Measurements from ENCODE around the gene CAMK2D.

CAMK2D gene

DNA sequence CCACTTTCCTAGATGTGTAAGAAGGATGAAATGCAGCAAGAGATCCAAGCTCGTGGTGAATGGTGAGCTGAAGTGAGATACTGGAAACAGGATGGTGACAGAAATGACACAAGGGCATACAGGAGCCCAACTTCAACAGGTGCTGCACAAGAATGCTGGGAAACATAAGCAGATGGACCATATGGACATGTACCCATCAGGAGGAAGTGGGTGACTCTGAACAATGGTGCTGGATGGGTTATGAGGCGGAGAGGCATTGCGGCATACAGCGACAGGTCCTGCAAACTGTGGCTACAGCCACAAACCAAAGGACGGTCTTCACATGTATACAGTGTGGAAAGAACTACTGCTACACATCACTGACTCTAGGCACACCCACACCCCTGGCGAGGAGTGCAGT, 265.7 kb downstream of the CAMK2D start:
- no peak for DNase-seq (ENCODE audit: low read depth in 4 of 4, low spot score in 1 of 4)

DNA sequence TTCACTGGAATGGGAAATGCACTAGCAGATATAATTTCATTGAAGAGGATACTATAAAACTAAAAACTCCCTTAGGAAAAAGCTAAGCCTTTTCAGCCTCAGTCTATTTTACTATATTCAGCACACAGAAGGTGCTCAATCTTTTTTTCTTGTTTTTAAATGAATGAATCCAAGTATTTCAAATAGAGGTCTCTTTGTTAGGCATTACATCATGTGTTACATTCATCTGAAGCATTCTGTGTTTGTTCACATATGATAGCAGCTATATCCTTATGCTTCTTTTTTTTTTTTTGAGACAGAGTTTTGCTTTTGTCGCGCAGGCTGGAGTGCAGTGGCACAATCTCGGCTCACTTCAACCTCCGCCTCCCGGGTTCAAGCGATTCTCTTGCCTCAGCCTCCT, 278.4 kb downstream of the CAMK2D start:
- DNase-seq (ENCODE audit: low read depth in 4 of 4, low spot score in 1 of 4): no peak

DNA sequence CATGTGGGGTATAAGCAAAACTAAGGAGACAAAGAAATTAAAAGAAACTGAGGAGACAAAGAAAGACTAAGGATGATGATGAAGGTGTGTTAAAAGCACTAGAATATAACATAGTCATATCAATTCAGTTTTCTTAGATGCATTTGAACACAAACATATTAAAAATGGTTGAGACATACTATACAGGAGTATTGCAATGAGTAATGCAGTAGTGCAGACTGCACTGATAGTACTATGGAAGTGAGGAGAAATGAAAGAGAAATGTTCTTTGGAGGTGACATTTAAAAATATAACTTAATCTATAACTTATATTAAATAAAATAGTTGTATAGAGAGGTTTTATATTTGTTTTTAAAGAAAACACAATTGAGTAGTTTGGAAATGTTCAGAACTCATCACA, 279.2 kb downstream of the CAMK2D start:
- DNase-seq (ENCODE audit: low read depth in 4 of 4, low spot score in 1 of 4): no peak

DNA sequence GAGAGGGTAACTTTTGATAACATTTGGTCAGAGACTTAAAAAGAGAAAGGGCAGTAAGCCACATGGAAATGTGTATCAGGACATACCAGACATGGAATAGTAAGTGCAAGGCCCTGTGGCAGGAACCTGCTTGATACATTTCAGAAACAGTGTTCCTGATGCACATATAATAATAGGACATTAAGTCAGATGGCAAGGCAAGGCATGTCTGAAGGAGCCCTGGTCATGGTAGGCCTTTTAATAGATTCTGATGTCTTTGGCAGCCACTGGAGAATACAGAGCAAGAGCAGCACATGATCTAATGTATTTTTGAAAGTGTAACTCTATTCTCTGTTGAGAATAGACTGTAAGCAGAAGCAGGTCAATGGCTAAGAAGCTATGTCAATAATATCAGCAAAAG, 279.7 kb downstream of the CAMK2D start:
- no peak for DNase-seq (ENCODE audit: low read depth in 4 of 4, low spot score in 1 of 4)

DNA sequence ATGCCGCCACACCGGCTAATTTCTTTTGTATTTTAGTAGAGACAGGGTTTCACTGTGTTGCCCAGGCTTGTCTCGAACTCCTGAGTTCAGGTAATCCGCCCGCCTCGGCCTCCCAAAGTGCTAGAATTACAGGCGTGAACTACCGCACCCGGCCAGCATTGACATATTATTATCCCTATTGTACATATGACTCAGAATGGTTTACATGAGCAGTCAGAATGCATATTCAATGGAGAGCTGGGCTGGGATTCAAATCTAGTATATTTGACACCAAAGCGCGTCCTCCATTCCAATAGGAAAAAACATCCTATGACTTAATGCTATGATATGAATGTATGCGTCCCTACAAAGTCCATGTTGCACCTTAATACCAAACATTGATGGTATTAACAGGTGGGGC, 281.4 kb downstream of the CAMK2D start:
- no peak for DNase-seq (ENCODE audit: low read depth in 4 of 4, low spot score in 1 of 4)

DNA sequence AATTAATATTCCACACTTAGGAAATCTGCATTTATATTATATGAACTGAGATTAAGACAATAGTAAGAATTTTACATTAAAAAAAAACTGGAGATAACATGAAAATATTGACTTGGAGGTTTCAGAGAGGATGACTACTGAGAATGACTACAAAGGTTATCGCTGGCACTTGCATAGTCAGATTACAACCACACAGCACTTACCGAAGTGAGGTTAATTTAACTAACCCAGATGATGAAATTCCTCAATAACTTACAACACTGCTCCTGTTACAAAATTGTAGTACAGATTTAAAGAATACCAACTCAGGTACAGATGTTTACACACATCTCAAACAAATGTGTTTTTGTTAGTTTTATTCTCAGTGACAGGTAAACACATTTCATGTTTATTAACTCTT, 283.5 kb downstream of the CAMK2D start:
- no peak for DNase-seq (ENCODE audit: low read depth in 4 of 4, low spot score in 1 of 4)

DNA sequence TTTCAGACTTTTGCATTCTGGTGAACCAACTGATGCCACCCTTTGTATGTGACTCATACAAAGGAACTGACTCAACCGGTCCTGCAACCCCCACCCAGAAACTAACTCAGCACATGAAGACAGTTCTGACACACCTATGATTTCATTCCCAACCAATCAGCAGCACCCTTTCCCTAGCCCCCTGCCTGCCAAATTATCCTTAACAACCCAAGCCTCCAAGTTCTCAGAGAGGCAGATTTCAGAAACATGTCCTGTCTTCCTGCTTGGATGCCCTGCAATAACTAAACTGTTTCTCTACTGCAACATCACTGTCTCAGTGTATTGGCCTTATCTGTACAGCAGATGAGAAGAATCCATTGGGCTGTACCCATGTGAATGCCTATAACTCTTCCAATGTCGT, 284.7 kb downstream of the CAMK2D start:
- peak in 3 of 4 experiments; percentile 14 to 28 (median 26) for DNase-seq (ENCODE audit: low read depth in 4 of 4, low spot score in 1 of 4)

DNA sequence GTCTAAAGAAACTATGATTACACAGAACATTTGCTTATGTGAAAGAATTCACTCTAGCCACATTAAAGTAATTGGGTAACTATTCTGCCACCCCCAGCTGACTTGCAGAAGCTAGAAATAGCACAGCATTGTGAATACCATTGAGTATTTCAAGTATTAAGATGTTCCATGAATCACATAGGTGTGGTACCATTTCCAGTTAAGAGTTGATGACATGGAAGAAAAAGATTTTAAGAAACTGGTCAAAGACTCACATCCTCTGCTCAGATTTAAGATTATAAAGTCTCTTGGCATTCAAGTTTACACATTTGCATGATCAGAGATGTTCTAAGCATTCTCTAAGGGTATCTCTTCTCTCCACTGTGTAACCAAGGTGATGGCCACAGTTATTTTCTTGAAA, 287.5 kb downstream of the CAMK2D start:
- DNase-seq (ENCODE audit: low read depth in 4 of 4, low spot score in 1 of 4): no peak

DNA sequence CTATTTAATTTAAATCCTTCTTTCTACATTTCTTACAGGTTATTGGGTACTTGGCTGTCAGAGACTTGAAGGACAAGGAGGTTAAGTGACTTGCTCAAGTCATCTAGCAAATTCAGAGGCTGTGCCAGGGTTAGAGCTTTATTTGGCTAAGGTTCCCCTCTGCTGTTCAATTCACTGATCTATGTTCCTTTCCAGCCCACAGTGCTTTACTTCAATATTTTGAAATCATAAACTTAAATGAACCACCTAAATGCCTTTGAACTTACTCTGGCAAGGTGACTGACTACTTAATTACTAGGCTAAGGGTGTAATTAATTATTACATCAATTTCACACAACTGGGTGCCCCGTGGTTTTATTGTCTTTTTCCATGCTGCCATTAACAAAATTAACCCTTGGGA, 288.7 kb downstream of the CAMK2D start:
- DNase-seq (ENCODE audit: low read depth in 4 of 4, low spot score in 1 of 4): no peak

DNA sequence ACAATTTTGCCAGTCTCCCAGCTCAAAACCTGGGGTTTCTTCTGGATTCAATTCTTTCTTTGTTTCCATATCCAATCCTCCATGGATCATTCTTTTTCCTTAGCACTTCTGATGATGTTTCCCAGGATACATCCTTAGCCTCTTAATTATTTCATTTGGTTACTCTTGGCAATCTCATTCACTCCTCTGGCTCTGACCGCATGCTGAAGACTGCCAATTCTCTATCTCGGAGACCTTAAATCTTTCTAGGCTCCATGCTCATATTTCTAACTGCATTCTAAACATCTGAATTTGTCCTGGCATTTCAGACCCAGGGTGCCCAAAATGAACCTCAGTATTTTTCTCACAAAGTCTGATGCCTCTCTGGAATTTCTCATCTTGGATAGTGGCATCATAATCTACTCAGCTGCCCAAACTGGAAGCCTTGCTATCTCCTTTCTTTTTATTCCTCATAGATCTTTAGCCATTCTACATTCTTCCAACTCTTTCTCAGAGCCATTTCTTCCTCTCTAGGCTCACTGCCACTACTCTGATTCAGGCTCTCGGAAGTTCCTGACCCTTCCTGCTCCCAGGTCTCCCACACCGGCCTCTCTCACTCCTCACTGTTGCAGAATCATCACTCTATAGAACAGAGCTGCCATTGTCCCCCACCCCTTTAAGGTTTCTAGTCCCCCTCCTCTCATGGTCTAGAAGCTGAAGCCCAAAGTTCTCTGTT, 290.2 kb downstream of the CAMK2D start:
- DNase-seq (ENCODE audit: low read depth in 4 of 4, low spot score in 1 of 4): no peak

DNA sequence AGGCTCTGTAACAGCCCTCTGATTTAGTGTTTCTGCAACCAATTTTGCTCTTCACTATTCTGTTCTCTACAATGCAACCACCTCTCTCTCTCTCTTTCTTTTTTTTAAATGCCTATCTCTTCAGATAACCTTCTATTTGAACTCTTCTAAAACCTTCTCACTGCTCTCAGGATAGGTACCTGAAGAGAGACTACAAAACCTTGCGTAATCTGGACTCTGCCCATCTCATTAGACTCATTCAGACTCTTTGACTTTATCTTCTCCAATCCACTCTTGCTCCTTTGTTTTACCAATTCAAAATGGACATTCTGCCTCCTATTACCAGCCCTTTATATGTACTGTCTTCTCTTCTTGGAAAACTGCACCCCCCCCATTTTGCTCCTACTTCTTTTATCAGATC, 291.6 kb downstream of the CAMK2D start:
- DNase-seq (ENCODE audit: low read depth in 4 of 4, low spot score in 1 of 4): no peak

DNA sequence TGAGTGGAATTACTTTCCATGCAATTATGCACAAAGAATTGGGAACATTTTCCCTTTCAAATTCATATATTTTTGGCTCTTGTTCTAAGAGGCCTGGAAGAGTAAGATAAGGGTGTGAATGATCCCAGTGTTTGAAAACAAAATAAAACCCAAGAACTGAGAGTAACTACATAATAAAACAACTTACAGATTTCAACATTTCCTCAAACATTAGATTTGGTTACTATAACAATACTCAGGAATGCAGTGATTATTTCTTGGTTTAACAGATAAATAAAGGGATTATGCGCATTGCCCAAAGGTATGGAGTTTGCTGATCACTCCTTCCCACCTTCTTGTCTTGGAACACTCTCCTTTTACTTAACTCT, 292.5 kb downstream of the CAMK2D start:
- DNase-seq (ENCODE audit: low read depth in 4 of 4, low spot score in 1 of 4): no peak

DNA sequence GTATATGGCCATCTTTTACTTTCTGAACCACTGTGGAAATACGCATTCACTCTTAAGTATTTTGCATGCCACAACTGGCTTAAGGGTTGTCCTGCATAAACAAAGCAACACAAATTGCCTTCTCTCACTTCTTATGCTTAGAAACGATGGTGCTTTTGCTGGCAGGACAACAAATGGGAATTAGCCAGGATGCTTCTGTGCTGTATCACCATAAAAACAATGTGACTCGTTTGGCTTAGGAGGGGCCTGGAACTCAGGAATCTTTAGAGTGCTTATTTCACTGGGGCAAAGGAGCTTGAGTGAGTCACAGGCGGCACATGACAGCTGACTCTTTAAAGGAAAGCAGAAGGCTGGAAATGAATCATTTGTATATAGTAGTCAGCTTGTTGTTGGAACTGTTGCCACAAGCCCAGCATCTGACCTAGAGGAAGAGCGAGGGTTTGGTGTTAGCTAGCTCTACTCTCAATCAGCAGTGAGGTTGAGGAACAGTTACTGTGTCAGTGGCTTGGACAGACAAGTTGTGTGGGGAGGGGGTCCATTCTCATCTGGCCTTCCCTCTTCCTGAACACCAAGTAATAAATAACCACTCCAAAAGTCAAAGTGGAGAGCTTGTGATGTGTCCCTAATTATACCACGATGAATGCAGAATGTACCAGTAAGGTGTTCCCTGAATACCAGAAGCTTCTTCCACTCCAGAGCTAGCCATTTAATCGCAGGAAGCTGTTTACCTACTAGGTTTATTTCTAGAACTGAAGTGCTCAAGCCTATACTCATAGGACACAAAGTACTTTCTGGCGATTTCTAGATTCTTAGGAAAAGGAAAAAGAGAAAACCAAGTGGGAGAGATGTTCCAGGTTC, 293.1 kb downstream of the CAMK2D start:
- no peak for DNase-seq (ENCODE audit: low read depth in 4 of 4, low spot score in 1 of 4)

DNA sequence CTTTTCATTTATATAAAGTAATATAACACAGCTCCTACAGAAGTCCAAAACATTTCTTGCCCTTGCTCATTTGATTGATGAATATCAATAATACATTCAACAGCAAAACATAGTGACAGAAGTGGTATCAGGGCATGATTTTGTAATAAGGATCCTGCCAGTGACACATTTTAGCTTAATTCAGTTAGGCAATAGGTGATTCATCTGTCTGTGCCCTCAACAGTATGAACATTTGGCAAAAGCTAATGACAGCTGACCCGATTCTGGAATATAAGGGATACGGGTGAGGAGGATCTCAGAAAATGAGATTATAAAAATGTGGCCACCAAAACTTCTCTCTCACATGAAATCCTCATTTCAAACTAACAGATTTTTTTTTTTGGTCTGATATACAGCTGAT, 294.0 kb downstream of the CAMK2D start:
- no peak for DNase-seq (ENCODE audit: low read depth in 4 of 4, low spot score in 1 of 4)

DNA sequence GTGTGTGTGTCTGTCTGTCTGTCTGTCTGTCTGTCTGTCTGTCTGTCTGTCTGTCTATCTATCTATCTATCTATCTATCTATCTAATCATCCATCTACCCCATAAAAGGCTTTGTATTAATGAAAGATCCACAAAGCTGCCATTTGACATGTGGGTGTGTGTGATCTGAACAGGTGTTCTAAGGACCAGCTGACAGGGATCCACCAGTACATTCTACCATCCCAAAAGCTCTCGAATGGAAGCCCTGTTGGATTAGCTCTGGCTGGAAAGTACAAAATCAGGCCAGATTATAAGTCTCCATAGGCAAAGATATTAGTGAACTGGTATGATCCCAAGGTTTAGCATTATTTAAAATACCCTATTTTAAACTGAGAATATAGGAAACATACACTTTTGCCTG, 299.3 kb downstream of the CAMK2D start:
- no peak for DNase-seq (ENCODE audit: low read depth in 4 of 4, low spot score in 1 of 4)

DNA sequence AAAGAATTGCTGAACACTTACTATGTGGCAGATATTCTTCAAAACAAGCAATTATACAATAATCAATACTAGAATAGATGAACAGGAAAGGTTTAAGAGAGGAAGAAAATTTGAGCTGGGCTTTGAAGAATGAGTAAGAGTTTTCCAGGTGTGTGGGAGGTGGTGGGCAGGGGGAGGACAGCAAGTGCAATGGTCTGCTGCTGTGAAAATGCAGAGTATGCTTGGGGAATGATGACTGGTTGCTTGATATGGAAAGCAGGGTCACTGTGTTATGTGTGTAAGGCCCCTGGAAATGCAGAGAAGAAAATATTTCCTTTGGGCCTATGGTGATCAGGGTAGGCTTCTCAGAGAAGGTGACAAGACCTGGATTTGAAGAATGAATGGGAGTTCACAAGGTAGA, 300.3 kb downstream of the CAMK2D start:
- no peak for DNase-seq (ENCODE audit: low read depth in 4 of 4, low spot score in 1 of 4)

DNA sequence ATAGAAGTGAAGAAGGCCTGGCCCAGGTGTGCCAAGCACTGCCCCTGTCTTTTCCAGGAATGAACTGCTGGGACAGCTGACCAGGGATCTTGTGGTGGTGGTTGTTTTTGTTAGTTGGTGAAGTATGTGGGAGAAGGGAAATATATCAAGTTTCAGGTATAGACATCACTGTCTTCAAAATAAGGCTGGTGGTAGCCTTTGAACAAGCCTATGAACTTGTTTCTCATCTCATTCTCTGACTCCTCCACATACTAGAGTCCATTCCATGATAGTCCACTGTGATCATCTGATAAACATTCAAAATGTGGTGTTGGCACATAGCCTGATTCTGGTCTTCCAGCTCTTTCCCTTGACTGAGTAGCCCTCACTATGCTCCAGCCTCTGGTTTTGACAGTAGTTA, 303.7 kb downstream of the CAMK2D start:
- DNase-seq (ENCODE audit: low read depth in 4 of 4, low spot score in 1 of 4): no peak

DNA sequence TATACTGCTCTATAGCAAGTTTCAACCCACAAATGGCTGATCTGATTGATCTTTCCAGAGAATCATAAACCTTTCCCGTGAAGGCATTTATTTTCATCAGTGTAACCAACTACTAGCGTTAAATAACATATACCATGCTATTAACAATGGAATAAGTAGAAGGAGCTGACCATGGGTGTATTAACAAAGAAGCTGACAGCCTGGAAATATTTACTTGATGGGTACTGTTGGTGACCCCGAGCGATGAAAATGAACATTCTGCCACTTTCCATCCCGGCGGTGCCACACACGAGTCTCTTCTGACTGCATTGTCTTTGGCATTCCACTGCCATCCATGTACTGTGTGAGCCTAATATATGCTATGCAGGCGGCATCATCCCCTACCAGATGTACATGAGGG, 304.4 kb downstream of the CAMK2D start:
- DNase-seq (ENCODE audit: low read depth in 4 of 4, low spot score in 1 of 4): no peak

DNA sequence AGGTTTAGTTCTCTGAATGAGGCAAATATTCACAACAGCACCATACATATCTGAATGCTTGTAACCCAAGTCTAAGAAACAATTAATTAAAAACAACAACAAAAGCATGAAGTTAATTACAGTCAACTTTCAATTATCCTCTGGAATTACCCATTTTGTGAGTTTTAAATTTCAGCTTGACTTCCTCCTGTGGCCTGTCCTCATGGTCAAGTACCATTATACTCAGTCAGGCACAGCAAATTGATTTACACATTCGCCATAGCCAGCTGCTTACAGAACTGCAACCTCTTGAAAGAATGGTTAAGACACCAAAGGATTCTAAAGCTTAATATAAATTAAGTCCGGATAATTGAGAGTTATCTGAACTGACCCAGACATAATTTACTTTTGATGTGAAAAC, 306.5 kb downstream of the CAMK2D start:
- no peak for DNase-seq (ENCODE audit: low read depth in 4 of 4, low spot score in 1 of 4)

DNA sequence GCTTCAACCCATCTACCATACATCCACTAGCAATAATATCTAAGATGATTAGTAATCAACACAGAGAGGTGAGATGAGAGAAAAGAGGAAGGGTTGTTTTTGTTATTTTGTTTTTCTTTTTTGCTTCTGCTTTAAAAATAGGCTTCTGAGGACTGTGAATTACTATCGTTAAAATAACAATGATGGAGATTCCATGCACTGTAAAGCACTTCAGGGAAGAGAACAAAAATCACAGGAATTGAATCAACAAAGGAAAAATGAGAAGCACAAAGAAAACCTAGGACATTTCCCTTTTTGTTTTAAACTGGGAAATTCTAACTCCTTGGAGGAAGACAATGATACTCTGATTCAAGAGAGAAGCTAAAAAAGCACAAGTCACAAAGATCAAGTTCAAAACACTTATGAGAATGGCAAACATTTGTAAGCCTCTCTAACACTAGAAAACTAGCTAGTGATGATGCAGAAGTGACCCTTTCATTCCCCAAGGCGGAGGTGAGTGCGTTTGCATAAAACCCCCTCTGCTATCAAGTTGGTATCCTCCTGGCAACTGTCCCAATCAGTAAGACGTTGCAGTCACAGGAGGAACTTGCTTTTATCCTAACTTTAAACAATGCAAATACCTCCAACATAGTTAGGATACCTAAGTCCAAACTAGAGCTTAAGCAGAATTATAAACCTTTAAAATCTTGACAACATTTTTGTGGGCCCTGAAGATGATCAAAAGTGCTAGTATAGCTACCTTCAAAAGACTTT, 308.5 kb downstream of the CAMK2D start:
- DNase-seq (ENCODE audit: low read depth in 4 of 4, low spot score in 1 of 4): no peak

DNA sequence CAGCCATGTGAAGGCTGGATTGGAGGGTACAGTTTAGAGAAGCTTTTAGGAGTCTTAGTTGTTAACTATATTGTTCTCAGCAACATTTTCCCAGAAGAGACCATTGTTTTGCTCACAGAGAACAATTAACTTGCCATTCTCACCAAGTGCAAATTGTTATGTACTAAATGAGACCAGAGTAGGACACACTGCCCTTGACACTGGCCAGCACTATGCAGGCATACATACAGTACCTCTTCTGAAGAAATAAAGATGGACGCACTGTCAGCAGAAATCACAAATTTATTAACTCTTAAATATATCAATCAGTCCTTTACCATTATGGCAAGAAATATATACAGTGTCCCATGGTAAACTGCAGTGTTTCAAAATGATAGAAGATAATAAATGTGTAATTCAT, 309.4 kb downstream of the CAMK2D start:
- no peak for DNase-seq (ENCODE audit: low read depth in 4 of 4, low spot score in 1 of 4)

All from stimulated activated CD4-positive, alpha-beta T cell treated with anti-CD3 and anti-CD28 coated beads, Interleukin-1b, Interleukin-23, amount 100 ng/mL, for 24 hours (primary cell).